Inflammatory macrophage treated with lipopolysaccharide for 1 hour (primary cell): Measurements from ENCODE around the gene AQP12B.

Experiments
- DNase-seq, 2 donors: peaks; one replicate each; pipeline ENCODE4 v3.0.0-alpha.2; 2020 to 2022

Gene AQP12B

DNA sequence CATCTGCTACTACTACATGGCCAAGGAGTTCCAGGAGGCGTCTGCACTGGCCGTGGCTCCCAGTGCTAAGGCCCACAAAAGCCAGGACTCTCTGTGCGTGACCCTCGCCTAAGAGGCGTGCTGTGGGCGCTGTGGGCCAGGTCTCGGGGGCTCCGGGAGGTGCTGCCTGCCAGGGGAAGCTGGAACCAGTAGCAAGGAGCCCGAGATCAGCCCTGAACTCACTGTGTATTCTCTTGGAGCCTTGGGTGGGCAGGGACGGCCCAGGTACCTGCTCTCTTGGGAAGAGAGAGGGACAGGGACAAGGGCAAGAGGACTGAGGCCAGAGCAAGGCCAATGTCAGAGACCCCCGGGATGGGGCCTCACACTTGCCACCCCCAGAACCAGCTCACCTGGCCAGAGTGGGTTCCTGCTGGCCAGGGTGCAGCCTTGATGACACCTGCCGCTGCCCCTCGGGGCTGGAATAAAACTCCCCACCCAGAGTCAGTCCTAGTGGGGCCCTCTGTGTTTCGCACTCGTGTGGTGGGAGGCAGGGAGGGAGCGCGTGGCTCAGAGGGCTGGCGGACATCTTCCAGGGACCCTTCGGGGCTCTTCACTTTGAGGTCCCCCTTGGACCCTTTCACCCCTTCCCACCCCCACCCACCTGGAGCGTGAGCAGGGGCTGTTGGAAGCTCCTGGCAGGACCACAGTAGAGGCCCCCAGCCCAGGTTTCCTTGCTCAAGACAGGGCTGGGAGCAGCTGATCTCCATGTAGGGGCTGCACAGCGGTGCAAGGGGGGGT, 51.7 kb downstream of the AQP12B start:
- no peak for DNase-seq

DNA sequence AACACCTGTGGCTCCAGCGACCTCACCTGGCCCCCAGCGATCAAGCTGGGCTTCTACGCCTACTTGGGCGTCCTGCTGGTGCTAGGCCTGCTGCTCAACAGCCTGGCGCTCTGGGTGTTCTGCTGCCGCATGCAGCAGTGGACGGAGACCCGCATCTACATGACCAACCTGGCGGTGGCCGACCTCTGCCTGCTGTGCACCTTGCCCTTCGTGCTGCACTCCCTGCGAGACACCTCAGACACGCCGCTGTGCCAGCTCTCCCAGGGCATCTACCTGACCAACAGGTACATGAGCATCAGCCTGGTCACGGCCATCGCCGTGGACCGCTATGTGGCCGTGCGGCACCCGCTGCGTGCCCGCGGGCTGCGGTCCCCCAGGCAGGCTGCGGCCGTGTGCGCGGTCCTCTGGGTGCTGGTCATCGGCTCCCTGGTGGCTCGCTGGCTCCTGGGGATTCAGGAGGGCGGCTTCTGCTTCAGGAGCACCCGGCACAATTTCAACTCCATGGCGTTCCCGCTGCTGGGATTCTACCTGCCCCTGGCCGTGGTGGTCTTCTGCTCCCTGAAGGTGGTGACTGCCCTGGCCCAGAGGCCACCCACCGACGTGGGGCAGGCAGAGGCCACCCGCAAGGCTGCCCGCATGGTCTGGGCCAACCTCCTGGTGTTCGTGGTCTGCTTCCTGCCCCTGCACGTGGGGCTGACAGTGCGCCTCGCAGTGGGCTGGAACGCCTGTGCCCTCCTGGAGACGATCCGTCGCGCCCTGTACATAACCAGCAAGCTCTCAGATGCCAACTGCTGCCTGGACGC, 52.5 kb downstream of the AQP12B start:
- DNase-seq, result no peak

DNA sequence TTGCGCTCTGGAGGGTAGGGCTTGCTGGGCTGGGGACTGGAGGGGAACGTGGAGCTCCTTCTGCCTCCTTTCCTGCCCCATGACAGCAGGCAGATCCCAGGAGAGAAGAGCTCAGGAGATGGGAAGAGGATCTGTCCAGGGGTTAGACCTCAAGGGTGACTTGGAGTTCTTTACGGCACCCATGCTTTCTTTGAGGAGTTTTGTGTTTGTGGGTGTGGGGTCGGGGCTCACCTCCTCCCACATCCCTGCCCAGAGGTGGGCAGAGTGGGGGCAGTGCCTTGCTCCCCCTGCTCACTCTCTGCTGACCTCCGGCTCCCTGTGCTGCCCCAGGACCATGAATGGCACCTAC, 53.1 kb downstream of the AQP12B start:
- no peak for DNase-seq

DNA sequence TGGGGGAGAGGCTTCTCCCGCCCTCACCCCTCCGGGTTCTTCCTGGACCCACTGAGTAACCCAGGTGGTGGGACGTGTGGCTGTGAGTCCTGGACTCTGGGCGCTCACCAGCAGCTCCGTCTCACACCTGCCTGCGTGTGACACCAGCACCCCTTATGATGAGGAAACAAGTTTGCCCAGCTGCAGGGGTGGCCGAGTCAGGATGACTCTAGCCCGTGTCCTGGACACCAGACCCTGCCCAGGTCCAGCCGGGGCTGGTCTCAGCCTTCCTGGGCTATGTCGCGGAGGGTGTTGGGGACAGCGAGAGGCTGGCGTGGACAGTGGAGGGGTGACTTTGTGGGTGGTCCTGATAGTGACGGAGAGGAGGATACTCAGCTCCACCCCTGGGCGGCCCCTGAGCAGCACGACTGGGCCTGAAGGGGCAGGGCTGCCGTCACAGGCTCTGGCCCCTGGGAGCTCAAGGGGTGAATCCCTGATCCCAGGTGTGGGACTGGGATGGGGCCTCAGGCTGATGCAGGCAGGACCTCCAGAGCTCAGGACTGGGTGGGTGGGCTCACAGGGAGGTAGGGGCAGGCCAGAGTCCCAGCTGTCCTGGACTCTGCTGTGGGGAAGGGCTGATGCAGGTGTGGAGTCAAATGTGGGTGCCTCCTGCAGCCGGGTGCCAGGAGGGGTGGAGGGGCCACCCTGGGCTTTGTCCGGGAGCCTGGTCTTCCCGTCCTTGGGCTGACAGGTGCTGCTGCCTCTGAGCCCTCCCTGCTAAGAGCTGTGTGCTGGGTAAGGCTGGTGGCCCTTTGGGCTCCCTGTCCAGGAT, 53.7 kb downstream of the AQP12B start:
- no peak for DNase-seq

DNA sequence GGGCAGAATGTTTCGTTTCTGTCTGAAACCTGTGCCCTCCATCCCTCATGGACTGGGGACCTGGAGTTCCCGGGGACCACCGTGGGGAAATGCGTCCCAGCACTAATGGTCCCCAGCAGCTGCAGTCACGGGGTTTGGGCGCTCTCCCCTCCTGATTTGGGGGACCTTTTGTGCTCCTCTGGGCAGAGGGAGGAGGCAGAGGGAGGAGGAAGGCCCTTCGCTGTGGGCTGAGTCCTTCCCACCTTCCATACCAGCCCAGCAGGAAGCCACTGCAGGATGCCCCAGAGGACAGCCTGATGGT, 54.2 kb downstream of the AQP12B start:
- DNase-seq, result no peak

DNA sequence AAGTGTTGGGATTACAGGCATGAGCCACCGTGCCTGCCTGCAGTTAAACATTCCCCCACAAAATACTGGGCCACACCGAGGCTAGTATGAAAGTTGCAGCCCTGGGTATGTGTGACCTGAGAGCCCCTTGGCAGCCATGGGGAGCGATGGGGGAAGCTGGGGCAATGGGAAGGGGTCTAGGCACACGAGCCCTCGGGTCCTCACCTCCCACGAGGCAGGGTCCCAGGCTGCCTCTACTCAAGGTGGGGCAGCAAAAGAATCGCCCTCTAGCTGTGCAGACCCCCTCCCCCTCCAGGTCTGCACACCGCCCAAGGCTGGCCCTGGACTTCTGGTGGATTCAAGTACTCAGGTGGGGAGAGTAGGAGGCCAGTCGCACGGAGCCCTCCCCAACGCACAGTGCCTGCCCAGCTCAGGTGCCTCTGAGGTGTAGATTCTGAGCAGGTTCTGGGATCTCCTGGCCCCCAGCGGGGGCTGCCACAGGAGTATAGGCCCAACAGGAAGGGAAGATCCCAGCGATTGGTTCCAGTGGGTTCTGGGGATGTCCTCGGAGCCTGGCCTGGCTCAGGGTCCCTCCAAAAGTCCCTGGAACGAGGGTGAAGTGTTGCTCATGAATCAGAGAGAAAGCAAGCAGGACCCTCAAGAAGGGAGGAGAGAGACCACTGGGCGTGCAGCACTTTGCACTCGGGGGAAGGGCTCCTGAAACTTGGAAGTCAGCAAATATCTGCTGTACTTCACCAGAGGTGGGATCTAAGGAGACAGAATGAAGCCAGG, 54.8 kb downstream of the AQP12B start:
- DNase-seq, result no peak

DNA sequence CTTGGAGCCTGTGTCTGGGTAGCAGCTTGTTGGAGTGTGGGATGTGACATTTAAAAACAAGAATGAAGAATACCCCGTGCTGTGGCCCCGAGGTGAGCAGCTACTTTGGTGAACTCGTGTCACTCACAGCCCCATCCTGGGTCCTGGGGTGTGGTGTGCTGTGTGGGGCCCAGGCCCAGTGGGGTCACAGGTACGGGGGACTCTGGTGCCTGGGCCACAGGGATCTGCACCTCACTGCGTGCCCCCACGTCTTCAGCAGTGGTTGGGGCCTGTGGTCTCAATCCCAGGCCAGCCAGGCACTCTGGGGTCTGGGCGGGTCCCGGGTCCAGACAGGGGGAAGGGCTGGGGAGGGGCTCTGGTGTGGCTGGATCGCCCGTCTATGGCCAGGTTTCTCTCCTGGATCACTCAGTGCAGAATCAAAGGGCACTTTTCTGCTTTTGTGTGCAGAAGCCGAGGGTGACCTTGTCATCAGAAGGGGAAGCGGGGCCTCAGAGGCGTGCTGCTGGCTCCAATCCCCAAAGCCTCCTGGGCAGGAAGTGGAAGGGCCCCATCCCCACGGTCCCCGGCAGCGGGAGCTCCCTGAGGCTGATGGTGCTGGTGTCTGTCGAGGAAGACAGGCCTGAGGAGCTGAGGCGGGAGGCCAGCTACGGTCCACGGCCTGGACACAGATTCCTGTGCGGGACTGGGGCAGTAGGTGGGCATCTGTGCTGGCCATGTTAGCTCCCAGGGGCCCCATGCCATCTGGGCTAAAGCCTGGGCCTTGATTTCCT, 56.0 kb downstream of the AQP12B start:
- peak; percentile 57 to 60 for DNase-seq
